Measurements from ENCODE around the gene SHB. TPM values are rescaled to one million over a fixed set of nuclear protein-coding genes. Genes with fewer than 3 reads are reported as not detected.

SHB gene
- total and polyA plus RNA-seq, 2 of the 13 experiments (the other 11 are each of a cell fraction or from before 2014, with no cell fraction given) = 19.4 to 20.7 TPM

- TF ChIP-seq SRSF1 (optimal IDR thresholded peaks at IDR 0.05; ENCODE audit: low read depth, low read length) = peak; percentile 66
- TF ChIP-seq IRF1 (CRISPR knock-in tag; IDR thresholded peaks at IDR 0.05; ENCODE audit: low read depth) = no peak
- TF ChIP-seq KMT2A (CRISPR knock-in tag; IDR thresholded peaks at IDR 0.05) = peak; percentile 24; the same call in 1 of the 2 replicates
- TF ChIP-seq ZNF768 (CRISPR knock-in tag; IDR thresholded peaks at IDR 0.05) = peak; percentile 100
- TF ChIP-seq KDM5B (CRISPR knock-in tag; IDR thresholded peaks at IDR 0.05; ENCODE audit: borderline replicate concordance) = peak; percentile 64; the same call in 1 of the 2 replicates
- no peak for TF ChIP-seq ZNF740 (CRISPR knock-in tag; IDR thresholded peaks at IDR 0.05)
- TF ChIP-seq FOXJ3 (CRISPR knock-in tag; IDR thresholded peaks at IDR 0.05; ENCODE audit: borderline replicate concordance) = no peak; the same call in 1 of the 2 replicates
- peak; percentile 42; the same call in 1 of the 2 replicates for TF ChIP-seq ZNF160 (CRISPR knock-in tag; IDR thresholded peaks at IDR 0.05)
- peak; percentile 69; the same call in 1 of the 2 replicates for TF ChIP-seq ZFY (CRISPR knock-in tag; IDR thresholded peaks at IDR 0.05)
- peak; percentile 83 for TF ChIP-seq CEBPB (IDR thresholded peaks at IDR 0.05; ENCODE audit: borderline replicate concordance, low read depth, low read length)
- TF ChIP-seq ZNF350 (CRISPR knock-in tag; IDR thresholded peaks at IDR 0.05; ENCODE audit: borderline replicate concordance, low read depth) = peak; percentile 79
- 0 out of 2 replicates have a peak, but pooled peaks have one; percentile 29 for TF ChIP-seq ZNF124 (CRISPR knock-in tag; IDR thresholded peaks at IDR 0.05)
- peak in 1 of 2 experiments; percentile 41; a peak in 2 of 4 replicates for TF ChIP-seq HMGXB4 (CRISPR knock-in tag; IDR thresholded peaks at IDR 0.05; ENCODE audit: borderline replicate concordance in 1 of 2, low read depth in 1 of 2)
- no peak for TF ChIP-seq ZBTB46 (CRISPR knock-in tag; IDR thresholded peaks at IDR 0.05; ENCODE audit: borderline replicate concordance)
- peak; percentile 58; the same call in 1 of the 2 replicates for TF ChIP-seq ETV5 (CRISPR knock-in tag; IDR thresholded peaks at IDR 0.05; ENCODE audit: borderline replicate concordance)
- TF ChIP-seq ZNF180 (CRISPR knock-in tag; IDR thresholded peaks at IDR 0.05; ENCODE audit: borderline replicate concordance, low read depth) = no peak
- TF ChIP-seq THAP11 (CRISPR knock-in tag; IDR thresholded peaks at IDR 0.05) = peak; percentile 43; the same call in 1 of the 2 replicates
- no peak for TF ChIP-seq CCDC6 (CRISPR knock-in tag; IDR thresholded peaks at IDR 0.05)
- TF ChIP-seq SNAPC5 (CRISPR knock-in tag; IDR thresholded peaks at IDR 0.05; ENCODE audit: borderline replicate concordance) = no peak
- no peak for TF ChIP-seq HNRNPK (IDR thresholded peaks at IDR 0.05; ENCODE audit: low read depth, low read length, poor library complexity, severe bottlenecking)
- no peak for TF ChIP-seq ATF1 (CRISPR knock-in tag; IDR thresholded peaks at IDR 0.05)
- peak; percentile 95 for TF ChIP-seq ZSCAN25 (CRISPR knock-in tag; IDR thresholded peaks at IDR 0.05)
- no peak for TF ChIP-seq CREB1 (IDR thresholded peaks at IDR 0.05)
- TF ChIP-seq CREB1 (CRISPR knock-in tag; IDR thresholded peaks at IDR 0.05) = no peak
These were observed 60.6 kb downstream of the SHB start (continued) for GRCh38 chr9:38008168-38009034.

Measured in HepG2 (cell line).